ENCODE data around the gene ANKZF1.
"Not testable (repeated sequence)": the region's sequence is repeated elsewhere in the genome, so short reads cannot be mapped to it uniquely, and the experiment has no call there.

The ANKZF1 gene

GRCh38 chr2:219229305-219230058 is at the start of gene ANKZF1, which contains the start of gene ATG9A:
ANKZF1 (plus strand) TSS chr2:219229806; CDS start chr2:219230258, 452 bp downstream.
ATG9A (minus strand) TSS chr2:219229636; CDS start chr2:219228024, 1,612 bp downstream.
- DNase-seq (ENCODE audit: low read depth): peak; percentile 98

GRCh38 chr2:219180961-219181360 is 48.6 kb upstream of the ANKZF1 start:
- no peak for DNase-seq (ENCODE audit: low read depth)

DNA sequence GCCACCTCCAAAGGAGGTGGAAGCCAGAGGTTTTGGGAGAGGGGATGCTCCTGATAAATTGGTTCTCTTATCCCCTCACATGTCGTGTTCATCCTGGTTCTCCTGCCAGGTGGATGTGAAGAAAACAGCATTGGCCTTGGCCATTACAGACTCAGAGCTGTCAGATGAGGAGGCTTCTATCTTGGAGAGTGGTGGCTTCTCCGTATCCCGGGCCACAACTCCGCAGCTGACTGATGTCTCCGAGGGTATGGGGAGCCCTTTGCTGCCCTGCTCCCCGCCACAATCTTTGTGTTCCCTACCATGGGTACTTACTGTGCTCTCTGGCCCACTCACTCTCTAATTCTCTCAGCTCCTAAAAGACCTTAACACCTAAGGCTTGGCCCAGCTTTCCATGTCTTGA is 48.1 kb upstream of the ANKZF1 start:
- no peak for DNase-seq (ENCODE audit: low read depth)

GRCh38 chr2:219182331-219183150 is 47.1 kb upstream of the ANKZF1 start:
- no peak for DNase-seq (ENCODE audit: low read depth)

DNA sequence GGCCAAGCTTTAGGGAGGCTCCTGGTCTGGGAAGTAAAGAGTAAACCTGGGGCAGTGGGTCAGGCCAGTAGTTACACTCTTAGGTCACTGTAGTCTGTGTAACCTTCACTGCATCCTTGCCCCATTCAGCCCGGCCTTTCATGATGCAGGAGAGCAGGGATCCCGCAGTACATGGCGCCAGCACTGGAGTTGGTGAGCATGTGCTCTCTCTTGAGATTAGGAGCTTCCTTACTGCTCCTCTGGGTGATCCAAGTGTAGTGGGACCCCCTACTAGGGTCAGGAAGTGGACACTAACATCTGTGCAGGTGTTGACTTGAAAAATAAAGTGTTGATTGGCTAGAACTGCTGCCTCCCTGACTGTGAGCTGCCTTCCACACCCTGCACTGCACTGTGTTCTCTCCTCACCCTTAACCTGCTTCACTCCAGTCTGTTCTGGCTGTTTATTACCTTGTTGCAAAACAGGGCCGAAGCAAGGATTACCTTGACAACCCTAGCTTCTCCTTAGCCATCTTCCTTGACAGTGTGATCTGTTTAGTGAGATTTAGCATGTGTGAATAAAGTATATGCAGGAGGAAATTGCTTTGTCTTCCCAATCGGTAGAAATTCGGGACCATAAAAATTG is 46.3 kb upstream of the ANKZF1 start:
- no peak for DNase-seq (ENCODE audit: low read depth)

DNA sequence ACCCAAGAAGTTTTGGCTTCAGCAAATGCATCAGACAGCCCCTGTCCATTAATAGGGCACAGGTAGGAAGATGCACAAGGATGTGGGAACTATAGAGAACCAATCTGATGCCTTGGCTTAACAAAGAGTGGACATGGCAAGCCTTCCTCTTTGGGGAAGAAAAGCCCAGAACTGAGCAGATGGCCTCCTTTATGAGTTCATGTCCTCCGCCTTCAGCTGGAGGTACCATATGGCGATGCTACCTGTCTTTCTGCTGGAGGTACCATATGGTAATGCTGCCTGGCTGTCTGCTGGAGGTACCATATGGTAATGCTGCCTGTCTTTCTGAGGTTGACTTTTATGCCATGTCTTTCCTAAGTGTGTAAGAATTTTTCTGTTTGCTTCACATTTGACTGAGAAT is 45.5 kb upstream of the ANKZF1 start:
- no peak for DNase-seq (ENCODE audit: low read depth)

- DNase-seq (ENCODE audit: low read depth): no peak
Observed at GRCh38 chr2:219186754-219187456, 42.7 kb upstream of the ANKZF1 start.

GRCh38 chr2:219197388-219197787 is 32.2 kb upstream of the ANKZF1 start:
- no peak for DNase-seq (ENCODE audit: low read depth)

DNA sequence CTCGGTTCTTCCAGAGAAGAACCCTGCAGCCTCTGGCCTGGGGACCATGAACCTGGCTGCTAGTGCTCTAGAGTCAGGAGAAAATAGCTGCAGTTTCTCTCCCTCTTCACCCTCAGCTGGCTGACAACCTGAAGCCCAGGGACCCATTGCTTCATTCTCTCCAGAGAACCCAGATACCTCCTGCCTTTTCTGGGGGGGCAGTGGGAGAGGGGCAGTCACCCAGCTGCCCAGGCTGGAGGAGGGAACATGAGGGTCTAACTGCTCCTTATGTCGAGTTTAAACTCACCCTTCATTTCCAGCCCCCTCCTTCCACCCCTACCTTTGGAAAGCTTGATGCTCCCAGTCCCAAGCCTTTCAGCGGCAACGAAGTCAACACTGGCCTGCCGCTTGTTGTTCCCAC is 30.6 kb upstream of the ANKZF1 start:
- DNase-seq (ENCODE audit: low read depth): no peak

GRCh38 chr2:219199470-219200211 is 30.0 kb upstream of the ANKZF1 start:
- DNase-seq (ENCODE audit: low read depth): no peak

DNA sequence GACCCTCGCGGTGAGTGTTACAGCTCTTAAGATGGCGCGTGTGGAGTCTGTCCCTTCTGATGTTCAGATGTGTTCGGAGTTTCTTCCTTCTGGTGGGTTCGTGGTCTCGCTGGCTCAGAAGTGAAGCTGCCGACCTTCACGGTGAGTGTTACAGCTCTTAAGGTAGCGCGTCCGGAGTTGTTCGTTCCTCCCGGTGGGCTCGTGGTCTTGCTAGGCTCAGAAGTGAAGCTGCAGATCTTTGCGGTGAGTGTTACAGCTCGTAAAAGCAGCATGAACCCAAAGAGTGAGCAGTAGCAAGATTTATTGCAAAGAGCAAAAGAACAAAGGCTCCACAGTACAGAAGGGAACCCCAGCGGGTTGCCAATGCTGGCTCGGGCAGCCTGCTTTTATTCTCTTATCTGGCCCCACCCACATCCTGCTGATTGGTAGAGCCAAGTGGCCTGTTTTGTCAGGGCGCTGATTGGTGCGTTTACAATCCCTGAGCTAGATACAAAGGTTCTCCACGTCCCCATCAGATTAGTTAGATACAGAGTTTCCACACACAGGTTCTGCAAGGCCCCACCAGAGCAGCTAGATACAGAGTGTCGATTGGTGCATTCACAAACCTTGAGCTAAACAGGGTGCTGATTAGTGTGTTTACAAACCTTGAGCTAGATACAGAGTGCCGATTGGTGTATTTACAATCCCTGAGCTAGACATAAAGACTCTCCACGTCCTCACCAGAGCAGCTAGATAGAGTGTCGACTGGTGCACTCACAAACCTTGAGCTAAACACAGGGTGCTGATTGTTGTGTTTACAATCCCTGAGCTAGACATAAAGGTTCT is 28.9 kb upstream of the ANKZF1 start:
- DNase-seq (ENCODE audit: low read depth): not testable (repeated sequence)

GRCh38 chr2:219201331-219201730 is 28.3 kb upstream of the ANKZF1 start:
- DNase-seq (ENCODE audit: low read depth): not testable (repeated sequence)

DNA sequence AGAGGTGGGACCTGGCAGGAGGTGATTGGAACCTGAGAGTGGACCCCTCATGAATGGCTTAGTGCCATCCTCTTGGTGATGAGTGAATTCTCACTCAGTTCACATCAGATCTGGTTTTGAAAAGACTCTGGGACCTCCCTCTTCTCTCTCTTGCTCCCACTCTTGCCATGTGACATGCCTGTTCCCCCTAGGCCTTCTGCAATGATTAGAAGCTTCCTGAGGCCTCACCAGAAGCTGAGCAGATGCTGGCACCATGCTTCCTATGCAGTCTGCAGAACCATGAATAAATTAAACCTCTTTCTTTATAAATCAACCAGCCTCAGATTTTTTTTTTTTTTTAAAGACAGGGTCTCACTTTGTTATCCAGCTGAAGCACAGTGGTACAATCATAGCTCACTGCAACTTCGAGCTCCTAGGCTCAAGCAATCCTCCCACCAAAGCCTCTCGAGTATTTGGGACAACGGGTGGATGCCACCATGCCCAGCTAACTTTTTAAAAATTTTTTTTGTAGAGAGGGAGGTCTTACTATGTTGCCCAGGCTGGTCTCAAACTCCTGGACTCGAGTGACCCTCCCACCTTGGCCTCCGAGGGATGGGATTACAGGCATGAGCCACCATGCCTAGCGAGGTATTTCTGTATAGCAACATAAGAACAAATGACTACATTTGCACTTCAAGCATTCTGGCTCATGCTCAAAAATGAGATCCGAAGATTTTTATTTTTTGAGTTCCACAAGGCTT is 25.0 kb upstream of the ANKZF1 start:
- no peak for DNase-seq (ENCODE audit: low read depth)

DNA sequence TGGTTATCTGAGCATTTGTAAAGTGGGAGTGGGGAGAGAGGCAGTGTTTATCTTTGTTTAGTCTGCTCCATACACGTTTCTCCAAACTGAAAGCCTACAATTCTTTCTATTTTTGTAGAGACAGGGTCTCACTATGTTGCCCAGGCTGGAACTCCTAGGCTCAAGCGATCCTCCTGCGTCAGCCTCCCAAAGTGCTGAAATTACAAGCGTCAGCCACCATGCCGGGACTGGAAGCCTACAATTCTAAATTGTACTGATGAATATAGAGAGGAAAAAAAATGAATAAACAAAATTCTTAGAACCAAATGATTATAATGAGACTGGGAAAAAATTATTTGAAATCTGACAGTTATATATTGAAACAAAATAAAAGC is 24.5 kb upstream of the ANKZF1 start:
- DNase-seq (ENCODE audit: low read depth): no peak

GRCh38 chr2:219205981-219206327 is 23.7 kb upstream of the ANKZF1 start:
- DNase-seq (ENCODE audit: low read depth): no peak

DNA sequence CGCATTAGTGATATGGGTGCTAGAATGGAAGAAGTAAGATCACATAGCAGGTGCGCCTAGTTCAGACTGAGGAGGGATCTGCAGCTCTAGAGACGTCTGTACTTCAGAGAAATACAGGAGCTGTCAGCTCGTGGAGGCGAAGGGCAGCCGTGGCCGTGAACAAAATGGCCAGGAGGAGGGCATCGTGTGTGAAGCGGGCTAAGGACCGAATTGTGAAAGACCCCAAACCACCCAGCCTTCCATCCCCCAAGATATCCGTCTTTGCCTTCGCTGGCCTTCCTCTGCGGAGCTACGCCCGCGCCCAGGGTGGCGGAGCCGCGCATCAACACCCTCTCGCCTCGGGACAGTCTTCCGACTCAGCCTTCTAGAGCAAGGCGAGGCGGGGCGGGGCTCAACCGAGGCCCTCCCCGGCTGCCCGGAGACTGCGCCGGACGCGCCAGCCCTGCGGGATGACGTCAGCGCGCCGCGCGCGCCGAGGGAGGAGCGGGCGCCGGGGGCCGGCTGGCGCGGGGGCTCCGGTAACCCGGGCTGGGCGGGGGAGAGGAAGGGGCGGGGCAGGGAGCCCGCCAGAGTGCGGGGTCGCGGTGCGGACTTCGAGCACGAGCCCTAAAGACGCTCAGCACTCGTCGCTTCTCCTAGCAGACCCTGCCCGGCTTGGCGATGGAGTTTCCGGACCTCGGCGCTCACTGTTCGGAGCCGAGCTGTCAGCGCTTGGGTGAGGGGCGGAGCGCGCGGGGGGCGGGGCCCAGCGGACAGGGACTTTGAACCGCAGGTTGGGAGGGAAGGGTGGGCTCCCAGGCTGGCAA is 23.1 kb upstream of the ANKZF1 start, which contains the start of gene ZFAND2B:
TSS of gene ZFAND2B (plus strand) at position 455 of the 806 bp plus-strand sequence. CDS start at position 661, 206 bp downstream.
- DNase-seq (ENCODE audit: low read depth): peak; percentile 91

DNA sequence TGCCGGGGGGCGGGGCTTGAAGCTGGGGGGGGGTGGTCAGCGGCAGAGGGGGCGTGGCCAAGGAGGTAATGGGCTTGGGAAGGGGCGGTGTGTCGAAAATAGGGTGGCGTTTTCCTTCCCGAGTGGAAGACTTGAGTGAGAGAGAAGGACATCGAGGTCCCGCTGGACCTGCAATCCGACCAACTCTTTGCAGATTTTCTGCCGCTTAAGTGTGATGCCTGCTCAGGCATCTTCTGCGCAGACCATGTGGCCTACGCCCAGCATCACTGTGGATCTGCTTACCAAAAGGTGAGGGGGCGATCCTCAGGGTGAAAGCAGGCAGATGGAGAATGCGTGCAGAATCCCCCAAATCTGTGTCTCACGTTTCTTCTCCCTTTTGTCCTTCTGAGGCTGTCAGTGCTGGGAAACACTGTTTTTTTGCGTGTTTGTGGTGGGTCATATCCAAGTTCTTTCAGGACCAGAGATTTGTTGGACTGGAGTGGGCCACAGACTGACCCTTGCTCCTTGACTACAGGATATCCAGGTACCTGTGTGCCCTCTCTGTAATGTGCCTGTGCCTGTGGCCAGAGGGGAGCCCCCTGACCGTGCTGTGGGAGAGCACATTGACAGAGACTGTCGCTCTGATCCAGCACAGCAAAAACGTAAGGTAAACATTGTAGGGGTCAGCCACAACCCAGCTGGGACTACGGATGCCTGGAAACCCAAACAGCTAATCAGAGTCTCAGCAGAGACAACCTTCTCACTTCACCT is 22.3 kb upstream of the ANKZF1 start:
- no peak for DNase-seq (ENCODE audit: low read depth)
